ENCODE measurements around the gene MYO1F.
A peak's percentile ranks its signal among the peaks of the same experiment; 100 is the strongest.

DNA sequence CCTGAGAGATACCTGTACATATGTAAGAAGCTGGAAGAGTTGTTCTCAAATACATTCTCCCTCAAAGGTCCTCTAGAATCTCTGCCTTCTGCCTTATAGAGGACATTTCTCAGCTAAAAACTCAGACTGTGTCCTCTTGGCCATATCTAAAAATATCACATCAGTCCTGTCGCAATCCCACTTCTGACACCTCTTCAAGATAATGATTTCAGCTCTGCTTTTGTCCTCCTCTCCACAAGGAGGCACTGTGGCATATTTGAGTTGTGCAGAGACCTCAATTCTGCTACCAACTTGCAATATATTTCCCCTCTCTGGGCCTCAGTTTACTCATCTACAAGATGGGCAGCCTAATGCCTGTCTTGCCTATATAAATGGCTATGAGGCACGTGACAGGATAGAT lies 16.7 kb upstream of the MYO1F start:
- peak in 2 of 6 experiments; percentile 5 to 10 for TF ChIP-seq CTCF (IDR thresholded peaks at IDR 0.05)
- no peak for TF ChIP-seq POLR2A (IDR thresholded peaks at IDR 0.05)
